Measurements from ENCODE around the gene ACR. TPM values are rescaled to one million over a fixed set of nuclear protein-coding genes. Genes with fewer than 3 reads are reported as not detected.

The ACR gene
- total and polyA plus RNA-seq, 2 of the 8 experiments (the other 6 are each of a cell fraction or from before 2014, with no cell fraction given), result 0.56 TPM; not detected in 1

DNA sequence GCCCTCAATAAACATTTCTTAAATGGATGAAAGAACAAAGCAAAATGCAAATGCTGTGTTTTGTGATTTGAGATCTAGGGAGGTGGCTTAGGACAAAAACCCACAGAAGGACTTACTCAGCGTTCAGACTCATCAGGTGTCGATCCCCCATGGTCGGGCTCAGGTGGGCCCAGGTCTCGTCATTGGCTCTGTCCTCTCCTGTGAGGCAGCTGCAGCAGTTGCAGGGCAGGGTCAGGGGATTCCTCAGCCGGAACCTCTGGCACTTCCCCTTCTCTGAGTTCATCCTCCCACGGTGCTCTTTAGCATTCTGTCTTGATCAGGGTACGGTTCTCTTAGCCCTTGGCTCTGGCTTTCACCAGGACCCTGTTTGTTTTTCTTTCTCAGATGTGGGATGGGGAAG is 14.0 kb upstream of the ACR start (continued):
- TF ChIP-seq, protein P1, sequence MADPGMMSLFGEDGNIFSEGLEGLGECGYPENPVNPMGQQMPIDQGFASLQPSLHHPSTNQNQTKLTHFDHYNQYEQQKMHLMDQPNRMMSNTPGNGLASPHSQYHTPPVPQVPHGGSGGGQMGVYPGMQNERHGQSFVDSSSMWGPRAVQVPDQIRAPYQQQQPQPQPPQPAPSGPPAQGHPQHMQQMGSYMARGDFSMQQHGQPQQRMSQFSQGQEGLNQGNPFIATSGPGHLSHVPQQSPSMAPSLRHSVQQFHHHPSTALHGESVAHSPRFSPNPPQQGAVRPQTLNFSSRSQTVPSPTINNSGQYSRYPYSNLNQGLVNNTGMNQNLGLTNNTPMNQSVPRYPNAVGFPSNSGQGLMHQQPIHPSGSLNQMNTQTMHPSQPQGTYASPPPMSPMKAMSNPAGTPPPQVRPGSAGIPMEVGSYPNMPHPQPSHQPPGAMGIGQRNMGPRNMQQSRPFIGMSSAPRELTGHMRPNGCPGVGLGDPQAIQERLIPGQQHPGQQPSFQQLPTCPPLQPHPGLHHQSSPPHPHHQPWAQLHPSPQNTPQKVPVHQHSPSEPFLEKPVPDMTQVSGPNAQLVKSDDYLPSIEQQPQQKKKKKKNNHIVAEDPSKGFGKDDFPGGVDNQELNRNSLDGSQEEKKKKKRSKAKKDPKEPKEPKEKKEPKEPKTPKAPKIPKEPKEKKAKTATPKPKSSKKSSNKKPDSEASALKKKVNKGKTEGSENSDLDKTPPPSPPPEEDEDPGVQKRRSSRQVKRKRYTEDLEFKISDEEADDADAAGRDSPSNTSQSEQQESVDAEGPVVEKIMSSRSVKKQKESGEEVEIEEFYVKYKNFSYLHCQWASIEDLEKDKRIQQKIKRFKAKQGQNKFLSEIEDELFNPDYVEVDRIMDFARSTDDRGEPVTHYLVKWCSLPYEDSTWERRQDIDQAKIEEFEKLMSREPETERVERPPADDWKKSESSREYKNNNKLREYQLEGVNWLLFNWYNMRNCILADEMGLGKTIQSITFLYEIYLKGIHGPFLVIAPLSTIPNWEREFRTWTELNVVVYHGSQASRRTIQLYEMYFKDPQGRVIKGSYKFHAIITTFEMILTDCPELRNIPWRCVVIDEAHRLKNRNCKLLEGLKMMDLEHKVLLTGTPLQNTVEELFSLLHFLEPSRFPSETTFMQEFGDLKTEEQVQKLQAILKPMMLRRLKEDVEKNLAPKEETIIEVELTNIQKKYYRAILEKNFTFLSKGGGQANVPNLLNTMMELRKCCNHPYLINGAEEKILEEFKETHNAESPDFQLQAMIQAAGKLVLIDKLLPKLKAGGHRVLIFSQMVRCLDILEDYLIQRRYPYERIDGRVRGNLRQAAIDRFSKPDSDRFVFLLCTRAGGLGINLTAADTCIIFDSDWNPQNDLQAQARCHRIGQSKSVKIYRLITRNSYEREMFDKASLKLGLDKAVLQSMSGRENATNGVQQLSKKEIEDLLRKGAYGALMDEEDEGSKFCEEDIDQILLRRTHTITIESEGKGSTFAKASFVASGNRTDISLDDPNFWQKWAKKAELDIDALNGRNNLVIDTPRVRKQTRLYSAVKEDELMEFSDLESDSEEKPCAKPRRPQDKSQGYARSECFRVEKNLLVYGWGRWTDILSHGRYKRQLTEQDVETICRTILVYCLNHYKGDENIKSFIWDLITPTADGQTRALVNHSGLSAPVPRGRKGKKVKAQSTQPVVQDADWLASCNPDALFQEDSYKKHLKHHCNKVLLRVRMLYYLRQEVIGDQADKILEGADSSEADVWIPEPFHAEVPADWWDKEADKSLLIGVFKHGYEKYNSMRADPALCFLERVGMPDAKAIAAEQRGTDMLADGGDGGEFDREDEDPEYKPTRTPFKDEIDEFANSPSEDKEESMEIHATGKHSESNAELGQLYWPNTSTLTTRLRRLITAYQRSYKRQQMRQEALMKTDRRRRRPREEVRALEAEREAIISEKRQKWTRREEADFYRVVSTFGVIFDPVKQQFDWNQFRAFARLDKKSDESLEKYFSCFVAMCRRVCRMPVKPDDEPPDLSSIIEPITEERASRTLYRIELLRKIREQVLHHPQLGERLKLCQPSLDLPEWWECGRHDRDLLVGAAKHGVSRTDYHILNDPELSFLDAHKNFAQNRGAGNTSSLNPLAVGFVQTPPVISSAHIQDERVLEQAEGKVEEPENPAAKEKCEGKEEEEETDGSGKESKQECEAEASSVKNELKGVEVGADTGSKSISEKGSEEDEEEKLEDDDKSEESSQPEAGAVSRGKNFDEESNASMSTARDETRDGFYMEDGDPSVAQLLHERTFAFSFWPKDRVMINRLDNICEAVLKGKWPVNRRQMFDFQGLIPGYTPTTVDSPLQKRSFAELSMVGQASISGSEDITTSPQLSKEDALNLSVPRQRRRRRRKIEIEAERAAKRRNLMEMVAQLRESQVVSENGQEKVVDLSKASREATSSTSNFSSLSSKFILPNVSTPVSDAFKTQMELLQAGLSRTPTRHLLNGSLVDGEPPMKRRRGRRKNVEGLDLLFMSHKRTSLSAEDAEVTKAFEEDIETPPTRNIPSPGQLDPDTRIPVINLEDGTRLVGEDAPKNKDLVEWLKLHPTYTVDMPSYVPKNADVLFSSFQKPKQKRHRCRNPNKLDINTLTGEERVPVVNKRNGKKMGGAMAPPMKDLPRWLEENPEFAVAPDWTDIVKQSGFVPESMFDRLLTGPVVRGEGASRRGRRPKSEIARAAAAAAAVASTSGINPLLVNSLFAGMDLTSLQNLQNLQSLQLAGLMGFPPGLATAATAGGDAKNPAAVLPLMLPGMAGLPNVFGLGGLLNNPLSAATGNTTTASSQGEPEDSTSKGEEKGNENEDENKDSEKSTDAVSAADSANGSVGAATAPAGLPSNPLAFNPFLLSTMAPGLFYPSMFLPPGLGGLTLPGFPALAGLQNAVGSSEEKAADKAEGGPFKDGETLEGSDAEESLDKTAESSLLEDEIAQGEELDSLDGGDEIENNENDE (IDR thresholded peaks at IDR 0.05; ENCODE audit: insufficient replicate concordance, low read length), result no peak
- TF ChIP-seq EGR1 (IDR thresholded peaks at IDR 0.05; ENCODE audit: borderline replicate concordance, low read depth, low read length) (no peak), KDM1A (IDR thresholded peaks at IDR 0.05; ENCODE audit: borderline replicate concordance, low read length) (no peak), TEAD4 (IDR thresholded peaks at IDR 0.05; ENCODE audit: low read depth, low read length) (no peak), SP4 (IDR thresholded peaks at IDR 0.05; ENCODE audit: low read length) (no peak), SRF (IDR thresholded peaks at IDR 0.05; ENCODE audit: low read depth, low read length) (no peak), SP2 (IDR thresholded peaks at IDR 0.05; ENCODE audit: low read length) (no peak), KDM5A (IDR thresholded peaks at IDR 0.05; ENCODE audit: low read length) (no peak), SIRT6 (IDR thresholded peaks at IDR 0.05; ENCODE audit: low read length) (no peak), EP300 (IDR thresholded peaks at IDR 0.05; ENCODE audit: borderline replicate concordance in 1 of 2, low read depth in 2 of 2, low read length in 2 of 2) (no peak), SAP30 (IDR thresholded peaks at IDR 0.05; ENCODE audit: insufficient read depth, insufficient replicate concordance, low read length) (no peak)
- TF ChIP-seq, protein P2, sequence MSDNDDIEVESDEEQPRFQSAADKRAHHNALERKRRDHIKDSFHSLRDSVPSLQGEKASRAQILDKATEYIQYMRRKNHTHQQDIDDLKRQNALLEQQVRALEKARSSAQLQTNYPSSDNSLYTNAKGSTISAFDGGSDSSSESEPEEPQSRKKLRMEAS (IDR thresholded peaks at IDR 0.05), result no peak

All from H1 (cell line).